Measurements from ENCODE around the gene PLA2G4C. TPM values are rescaled to one million over a fixed set of nuclear protein-coding genes. Genes with fewer than 3 reads are reported as not detected.

Gene PLA2G4C
- total RNA-seq, 1 donor from 2014 or later: 309 TPM

GRCh38 chr19:48061401-48062344 lies 48.9 kb downstream of the PLA2G4C start:
- DNase-seq (ENCODE audit: extremely low read depth, low read depth, low spot score): no peak

DNA sequence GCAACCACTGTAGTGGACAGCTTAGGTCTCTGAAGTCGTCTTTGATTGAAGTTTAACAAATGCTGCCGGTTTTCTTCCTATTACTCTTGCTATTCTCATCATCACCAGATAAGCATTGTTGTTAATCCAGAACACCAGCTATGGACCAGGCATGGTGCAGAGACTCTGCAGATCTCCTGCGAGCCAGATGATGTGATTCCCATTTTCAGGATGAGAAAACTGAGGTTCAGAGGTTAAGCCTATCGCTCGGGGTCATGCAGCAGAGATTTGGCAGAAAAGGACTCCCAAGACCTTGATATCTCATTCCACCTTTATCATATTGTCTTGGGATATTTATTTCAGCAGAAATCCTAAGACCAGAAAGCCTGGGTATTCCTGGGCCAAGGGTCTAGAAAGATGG lies 50.2 kb downstream of the PLA2G4C start:
- DNase-seq (ENCODE audit: extremely low read depth, low read depth, low spot score): no peak

- DNase-seq (ENCODE audit: extremely low read depth, low read depth, low spot score): no peak
Measured at GRCh38 chr19:48059331-48059730, 51.3 kb downstream of the PLA2G4C start.

GRCh38 chr19:48053856-48054255 lies 56.8 kb downstream of the PLA2G4C start:
- no peak for DNase-seq (ENCODE audit: extremely low read depth, low read depth, low spot score)

GRCh38 chr19:48053076-48053475 lies 57.5 kb downstream of the PLA2G4C start:
- DNase-seq (ENCODE audit: extremely low read depth, low read depth, low spot score): no peak

DNA sequence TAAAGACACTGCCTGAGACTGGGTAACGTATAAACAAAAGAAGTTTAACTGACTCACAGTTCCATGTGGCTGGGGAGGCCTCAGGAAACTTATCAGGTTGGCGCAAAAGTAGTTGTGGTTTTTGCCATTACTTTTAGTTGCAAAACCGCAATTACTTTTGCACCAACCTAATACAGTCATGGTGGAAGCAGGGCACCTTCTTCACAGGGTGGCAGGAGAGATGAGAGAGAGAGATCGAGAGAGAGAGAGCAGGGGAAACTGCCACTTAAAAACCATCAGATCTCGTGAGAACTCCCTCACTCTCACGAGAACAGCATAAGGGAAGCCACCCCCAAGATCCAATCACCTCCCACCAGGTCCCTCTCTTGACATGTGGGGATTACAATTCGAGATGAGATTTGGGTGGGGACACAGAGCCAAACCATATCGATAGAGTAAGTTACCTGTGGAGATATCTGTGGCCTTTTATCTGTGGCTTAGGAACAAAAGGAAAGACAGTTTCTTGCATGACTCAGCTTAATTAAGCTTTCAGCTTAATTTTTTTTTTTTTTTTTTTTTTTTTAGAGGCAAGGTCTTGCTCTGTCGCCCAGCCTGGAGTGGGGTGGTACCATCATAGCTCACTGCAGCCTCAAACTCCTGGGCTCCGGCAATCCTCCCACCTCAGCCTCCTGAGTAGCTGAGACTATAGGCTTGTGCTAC lies 59.1 kb downstream of the PLA2G4C start:
- no peak for DNase-seq (ENCODE audit: extremely low read depth, low read depth, low spot score)

GRCh38 chr19:48044561-48044960 lies 66.1 kb downstream of the PLA2G4C start:
- no peak for DNase-seq (ENCODE audit: extremely low read depth, low read depth, low spot score)

DNA sequence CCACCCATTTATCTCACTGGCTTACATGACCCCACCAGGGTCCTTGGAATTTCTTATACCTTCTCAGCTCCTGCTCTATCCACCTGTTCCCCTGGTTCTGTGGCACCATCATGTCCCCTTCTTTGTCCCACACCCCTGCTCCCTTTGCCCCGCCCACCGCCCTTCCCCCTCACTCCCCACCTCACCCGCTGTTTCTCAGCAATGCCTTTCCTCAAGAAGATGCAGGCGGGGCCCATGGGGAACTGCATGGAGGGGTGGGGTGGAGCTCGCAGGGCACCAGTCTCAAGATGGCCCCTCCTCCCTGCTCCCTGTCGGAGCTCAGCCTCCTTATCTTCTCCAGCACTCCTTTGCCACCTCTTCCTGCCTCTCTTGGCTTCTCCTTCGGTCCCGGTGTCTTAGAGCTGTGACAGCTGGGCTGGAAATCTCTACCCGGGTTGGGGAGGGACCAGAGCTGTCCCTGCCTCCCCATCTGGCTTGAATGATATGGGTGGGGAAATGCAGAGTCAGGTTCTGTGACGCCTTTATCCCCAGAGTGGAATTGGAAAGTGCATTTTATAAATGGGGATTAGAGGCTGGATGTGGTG lies 66.8 kb downstream of the PLA2G4C start, which contains the start of gene CABP5:
CABP5 (minus strand) TSS at position 405 of the 584 bp plus-strand sequence; CDS start at position 248, 157 bp downstream.
- no peak for DNase-seq (ENCODE audit: extremely low read depth, low read depth, low spot score)

DNA sequence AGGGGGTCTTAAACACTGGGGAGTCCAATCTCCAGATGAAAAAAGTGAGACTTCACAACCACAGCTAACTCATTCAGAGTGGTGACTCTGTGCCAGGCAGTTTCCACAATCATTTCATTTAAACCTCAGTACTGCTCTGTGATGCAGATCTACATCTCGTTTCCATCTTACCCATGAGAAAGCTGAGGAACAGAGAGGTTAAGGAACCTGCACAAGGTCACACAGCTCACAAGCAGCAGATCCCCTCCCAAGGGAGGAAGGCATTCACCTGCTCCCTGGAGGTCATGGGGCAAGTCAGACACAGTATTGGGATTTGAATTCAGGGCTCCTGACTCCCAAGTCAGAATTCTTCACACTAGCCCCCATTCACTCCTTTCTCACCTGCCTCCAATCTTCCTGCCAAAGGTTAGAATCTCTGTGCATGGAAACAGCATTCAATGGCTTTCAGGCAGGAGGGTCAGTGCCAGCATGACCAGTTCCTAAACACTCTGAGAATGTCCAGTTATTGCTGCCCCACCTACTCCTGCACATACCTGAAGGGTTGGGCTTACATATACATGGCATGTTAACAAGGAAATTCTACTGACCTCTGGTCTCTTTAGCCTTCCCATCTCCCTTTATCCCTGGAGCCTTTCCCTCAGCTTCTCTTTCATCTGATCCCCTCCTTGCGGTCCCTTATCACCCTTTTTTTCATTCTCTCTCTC lies 68.6 kb downstream of the PLA2G4C start:
- no peak for DNase-seq (ENCODE audit: extremely low read depth, low read depth, low spot score)

DNA sequence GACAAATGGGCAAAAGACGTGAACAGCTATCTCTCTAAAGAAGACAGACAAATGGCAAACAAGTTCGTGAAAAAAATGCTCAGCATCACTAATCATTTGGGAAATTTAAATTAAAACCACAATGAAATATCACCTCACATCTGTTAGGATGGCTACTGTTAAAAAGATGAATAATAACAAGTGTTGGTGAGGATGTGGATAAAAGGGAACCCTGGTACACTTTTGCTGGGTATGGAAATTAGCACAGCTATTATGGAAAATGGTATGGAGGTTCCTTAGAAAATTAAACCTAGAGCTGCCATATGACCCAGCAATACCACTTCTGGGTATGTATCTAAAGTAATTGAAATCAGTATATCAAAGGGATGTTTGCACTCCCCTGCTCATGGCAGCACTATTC lies 73.9 kb downstream of the PLA2G4C start:
- DNase-seq (ENCODE audit: extremely low read depth, low read depth, low spot score): no peak

DNA sequence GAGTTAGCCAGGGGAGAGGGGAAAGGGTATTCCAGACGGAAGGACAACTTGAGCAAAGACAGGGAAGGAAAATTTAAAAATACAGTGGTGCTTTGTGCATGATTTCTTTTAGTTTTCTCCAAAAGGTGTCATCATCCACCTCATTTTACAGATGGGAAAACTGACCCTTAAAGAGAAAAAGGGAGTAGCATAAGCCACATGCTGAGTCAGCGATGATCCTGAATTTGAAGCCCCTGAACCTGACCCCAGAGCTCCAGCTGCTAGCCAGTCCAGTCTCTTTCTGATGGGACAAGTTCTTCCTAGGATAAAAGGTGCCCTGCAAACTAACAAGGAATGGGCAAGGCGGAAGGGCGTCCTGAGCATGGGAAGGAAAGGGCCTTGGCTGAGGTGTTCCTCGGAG lies 77.0 kb downstream of the PLA2G4C start:
- no peak for DNase-seq (ENCODE audit: extremely low read depth, low read depth, low spot score)

- no peak for DNase-seq (ENCODE audit: extremely low read depth, low read depth, low spot score)
Measured at GRCh38 chr19:48030073-48030472, 80.5 kb downstream of the PLA2G4C start.

DNA sequence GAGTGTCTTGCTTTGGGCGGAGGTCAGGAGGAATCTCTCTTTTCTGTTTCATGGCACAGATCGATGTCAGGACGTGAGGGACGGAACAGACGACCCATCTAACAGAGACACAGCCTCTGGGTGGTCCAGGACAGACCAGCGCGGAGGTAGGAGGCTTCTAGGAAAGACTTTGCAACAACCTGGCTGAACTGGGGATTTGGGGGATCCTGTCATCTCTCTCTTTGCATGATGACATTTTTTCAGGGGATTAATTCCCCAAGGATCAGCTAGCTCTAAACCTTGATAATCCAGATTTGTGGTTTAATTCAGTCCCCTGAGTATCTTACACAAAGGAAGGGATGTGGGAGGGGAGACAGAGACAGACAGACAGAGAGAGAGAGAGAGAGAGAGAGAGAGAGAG lies 81.2 kb downstream of the PLA2G4C start:
- no peak for DNase-seq (ENCODE audit: extremely low read depth, low read depth, low spot score)

DNA sequence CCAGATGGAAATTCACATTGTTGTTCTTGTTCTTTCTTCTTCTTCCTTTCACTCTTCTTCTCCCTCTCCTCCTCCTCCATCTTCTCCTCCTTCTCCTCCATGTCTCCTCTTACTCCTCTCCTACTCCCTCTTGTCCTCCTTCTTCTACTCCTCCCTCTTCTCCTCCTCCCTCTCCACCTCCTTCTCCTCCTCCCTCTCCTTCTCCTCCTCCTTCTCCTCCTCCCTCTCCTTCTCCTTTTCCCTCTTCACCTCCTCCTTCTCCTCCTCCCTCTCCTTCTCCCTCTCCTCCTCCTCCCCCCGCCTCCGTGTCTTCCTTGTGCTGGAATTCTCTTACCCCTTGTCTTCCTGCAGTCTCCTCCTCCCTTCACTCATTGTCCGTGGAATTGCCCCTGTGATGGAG lies 85.1 kb downstream of the PLA2G4C start:
- DNase-seq (ENCODE audit: extremely low read depth, low read depth, low spot score): no peak

GRCh38 chr19:48023518-48023917 lies 87.1 kb downstream of the PLA2G4C start:
- no peak for DNase-seq (ENCODE audit: extremely low read depth, low read depth, low spot score)

GRCh38 chr19:48023011-48023410 lies 87.6 kb downstream of the PLA2G4C start:
- DNase-seq (ENCODE audit: extremely low read depth, low read depth, low spot score): no peak

DNA sequence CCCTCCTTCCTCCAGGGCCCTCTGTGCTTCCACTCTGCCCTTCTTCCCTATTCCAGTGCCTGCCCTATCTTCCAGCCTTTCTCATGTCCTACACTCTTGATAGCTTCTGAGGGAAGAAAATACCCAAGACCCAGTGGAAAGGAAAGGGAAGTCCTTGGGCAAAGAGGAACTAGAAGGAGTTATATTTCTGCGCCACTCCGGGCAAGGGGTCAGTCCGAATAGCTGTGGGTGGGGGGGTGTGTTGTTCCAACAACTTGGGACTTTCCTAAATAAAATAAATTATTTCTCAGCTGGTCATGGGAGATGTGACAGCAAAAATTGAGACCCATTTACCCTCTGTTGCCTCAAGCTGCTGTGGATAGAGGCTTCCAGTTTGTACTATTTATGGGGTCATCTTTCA lies 89.9 kb downstream of the PLA2G4C start:
- DNase-seq (ENCODE audit: extremely low read depth, low read depth, low spot score): no peak

GRCh38 chr19:48010932-48011758 lies 99.5 kb downstream of the PLA2G4C start:
- no peak for DNase-seq (ENCODE audit: extremely low read depth, low read depth, low spot score)

- no peak for DNase-seq (ENCODE audit: extremely low read depth, low read depth, low spot score)
Measured at GRCh38 chr19:48006762-48007161, 103.9 kb downstream of the PLA2G4C start.

- no peak for DNase-seq (ENCODE audit: extremely low read depth, low read depth, low spot score)
Measured at GRCh38 chr19:48004236-48004635, 106.4 kb downstream of the PLA2G4C start.
